Measurements from ENCODE around the gene CCDC12. TPM values are rescaled to one million over a fixed set of nuclear protein-coding genes. Genes with fewer than 3 reads are reported as not detected.
A peak's percentile ranks its signal among the peaks of the same experiment; 100 is the strongest.

CCDC12 gene
- total RNA-seq, 1 donor from 2014 or later, result 36.3 TPM

DNA sequence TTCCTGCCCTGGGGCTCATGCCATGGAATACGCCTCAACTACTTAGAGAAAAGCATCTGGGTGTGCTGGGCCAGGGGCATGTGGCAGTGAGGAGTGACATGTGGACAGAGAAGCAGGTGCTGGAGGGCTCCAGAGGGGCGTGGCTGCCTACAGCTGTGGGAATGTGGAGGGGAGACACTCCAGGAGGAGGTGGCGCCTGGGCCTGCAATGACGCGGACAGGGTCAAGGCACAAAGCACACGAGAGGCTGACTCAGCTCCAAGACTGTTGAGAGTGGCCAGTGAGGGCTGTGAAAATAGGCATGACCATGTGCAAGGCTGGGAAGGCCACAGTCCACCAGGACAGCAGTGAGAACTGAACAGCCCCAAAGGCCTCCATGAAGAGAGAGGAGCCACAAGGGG lies 50.5 kb downstream of the CCDC12 start:
- Mint-ChIP-seq H3K27ac (ENCODE audit: unreplicated experiment) (no peak overlapping the region), H3K27me3 (ENCODE audit: unreplicated experiment) (peaks cover 6% of the 10 kb centered on the region), H3K9me3 (ENCODE audit: unreplicated experiment) (no peaks in the 10 kb centered on the region), H3K4me3 (ENCODE audit: unreplicated experiment) (no peak overlapping the region), H3K36me3 (ENCODE audit: low read depth, unreplicated experiment) (peaks cover 25% of the 10 kb centered on the region), H3K4me1 (ENCODE audit: unreplicated experiment) (peaks cover 33% of the 10 kb centered on the region)
- no peak for DNase-seq (ENCODE audit: low spot score)
- TF ChIP-seq, protein P1, sequence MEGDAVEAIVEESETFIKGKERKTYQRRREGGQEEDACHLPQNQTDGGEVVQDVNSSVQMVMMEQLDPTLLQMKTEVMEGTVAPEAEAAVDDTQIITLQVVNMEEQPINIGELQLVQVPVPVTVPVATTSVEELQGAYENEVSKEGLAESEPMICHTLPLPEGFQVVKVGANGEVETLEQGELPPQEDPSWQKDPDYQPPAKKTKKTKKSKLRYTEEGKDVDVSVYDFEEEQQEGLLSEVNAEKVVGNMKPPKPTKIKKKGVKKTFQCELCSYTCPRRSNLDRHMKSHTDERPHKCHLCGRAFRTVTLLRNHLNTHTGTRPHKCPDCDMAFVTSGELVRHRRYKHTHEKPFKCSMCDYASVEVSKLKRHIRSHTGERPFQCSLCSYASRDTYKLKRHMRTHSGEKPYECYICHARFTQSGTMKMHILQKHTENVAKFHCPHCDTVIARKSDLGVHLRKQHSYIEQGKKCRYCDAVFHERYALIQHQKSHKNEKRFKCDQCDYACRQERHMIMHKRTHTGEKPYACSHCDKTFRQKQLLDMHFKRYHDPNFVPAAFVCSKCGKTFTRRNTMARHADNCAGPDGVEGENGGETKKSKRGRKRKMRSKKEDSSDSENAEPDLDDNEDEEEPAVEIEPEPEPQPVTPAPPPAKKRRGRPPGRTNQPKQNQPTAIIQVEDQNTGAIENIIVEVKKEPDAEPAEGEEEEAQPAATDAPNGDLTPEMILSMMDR (IDR thresholded peaks at IDR 0.05; ENCODE audit: unreplicated experiment), result no peak

DNA sequence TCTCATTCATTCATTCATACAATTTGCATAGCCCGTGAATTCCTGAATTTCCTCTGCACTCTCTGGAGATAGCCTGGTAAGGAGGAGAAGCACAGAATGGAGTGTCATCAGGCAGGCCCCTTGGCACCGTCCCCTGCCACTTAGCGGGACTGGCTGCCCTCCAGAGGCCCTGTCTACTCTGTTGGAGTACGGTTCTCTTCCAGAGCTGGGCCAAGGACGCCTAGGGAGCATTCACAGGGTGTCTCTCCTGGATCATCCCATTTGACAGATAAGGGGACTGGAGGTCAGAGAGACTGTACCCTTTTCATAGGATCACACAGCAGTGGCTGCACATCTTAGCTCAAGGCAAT lies 51.0 kb downstream of the CCDC12 start:
- Mint-ChIP-seq H3K4me3 (ENCODE audit: unreplicated experiment) (no peak overlapping the region), H3K27me3 (ENCODE audit: unreplicated experiment) (peaks cover 6% of the 10 kb centered on the region), H3K36me3 (ENCODE audit: low read depth, unreplicated experiment) (peaks cover 29% of the 10 kb centered on the region), H3K4me1 (ENCODE audit: unreplicated experiment) (peaks cover 28% of the 10 kb centered on the region), H3K9me3 (ENCODE audit: unreplicated experiment) (no peaks in the 10 kb centered on the region), H3K27ac (ENCODE audit: unreplicated experiment) (no peak overlapping the region)
- TF ChIP-seq, protein P1 (IDR thresholded peaks at IDR 0.05; ENCODE audit: unreplicated experiment), result no peak
- no peak for DNase-seq (ENCODE audit: low spot score)

DNA sequence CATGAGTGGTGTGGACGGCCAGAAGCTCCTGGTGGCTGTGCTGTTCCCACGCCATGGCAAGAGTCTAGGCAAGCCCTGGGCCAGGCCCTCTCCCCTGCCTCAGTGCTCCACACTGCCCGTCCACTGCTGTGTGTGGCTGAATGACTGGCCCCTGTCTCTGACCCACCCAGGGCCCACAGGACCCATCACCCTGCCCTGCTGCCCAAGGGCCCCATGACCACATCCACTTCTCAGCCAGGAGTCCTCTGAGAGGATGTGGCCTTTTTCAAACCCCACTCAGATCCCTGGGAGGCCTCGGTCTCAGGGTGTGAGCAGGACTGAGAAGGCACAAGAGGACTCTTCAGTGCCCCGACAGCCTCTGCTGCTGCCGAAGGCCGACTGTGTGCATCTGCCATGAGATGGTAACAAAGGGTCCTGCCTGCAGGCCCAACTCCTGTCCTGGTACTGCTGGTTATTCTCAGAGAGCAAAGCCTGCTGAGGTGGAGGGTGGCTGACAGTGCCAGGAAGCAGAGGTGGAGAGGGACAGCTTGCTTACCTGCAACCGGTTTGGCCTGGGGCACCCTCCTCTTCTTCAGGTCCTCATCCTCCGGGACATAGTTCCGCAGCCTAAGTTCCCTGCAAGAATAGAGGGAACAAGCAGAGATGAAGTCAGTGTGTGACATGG lies 51.5 kb downstream of the CCDC12 start:
- Mint-ChIP-seq H3K27me3 (ENCODE audit: unreplicated experiment) (peaks cover 6% of the 10 kb centered on the region), H3K27ac (ENCODE audit: unreplicated experiment) (no peak overlapping the region), H3K36me3 (ENCODE audit: low read depth, unreplicated experiment) (peaks cover 32% of the 10 kb centered on the region), H3K4me3 (ENCODE audit: unreplicated experiment) (no peak overlapping the region), H3K9me3 (ENCODE audit: unreplicated experiment) (no peaks in the 10 kb centered on the region), H3K4me1 (ENCODE audit: unreplicated experiment) (peaks cover 26% of the 10 kb centered on the region)
- TF ChIP-seq, protein P1 (IDR thresholded peaks at IDR 0.05; ENCODE audit: unreplicated experiment), result no peak
- no peak for DNase-seq (ENCODE audit: low spot score)

DNA sequence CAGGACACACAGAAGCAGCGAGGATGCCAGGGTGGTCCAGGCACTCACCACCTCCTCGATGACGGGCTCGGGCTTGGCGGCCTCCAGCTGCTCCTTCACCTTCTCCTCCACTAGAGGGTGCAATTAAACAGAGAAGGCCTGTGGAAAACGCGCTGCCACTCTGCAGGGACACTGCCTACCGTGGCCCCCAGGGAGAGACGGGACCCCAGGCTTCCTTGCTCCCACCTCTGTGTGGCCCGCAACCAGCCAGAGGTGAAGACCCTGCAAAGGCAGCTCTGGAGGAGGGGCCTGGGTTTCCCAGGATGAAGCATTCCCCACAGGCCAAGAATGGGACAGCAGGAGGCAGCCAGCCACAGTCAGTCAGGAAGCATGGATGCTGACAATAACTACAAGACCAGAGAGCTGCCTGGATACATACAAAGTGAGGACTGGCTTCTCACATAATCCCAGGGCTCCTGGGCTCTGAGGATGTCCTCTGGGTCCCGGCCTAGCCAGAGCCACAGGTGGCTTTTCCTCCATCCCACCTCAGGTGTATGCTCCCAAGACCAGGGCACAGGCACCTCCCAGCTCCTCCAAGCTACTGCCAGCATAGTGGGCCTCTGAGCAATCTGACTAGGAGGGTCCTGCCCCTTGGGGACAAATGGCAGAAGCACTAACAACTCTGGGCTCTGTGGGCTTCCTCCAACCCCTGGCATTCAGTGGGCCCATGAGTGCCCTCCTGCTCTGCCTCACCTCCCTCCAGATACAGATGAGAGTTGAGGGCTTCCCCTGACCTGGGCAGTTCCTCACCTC lies 52.8 kb downstream of the CCDC12 start:
- DNase-seq (ENCODE audit: low spot score), result peak; percentile 57
- H3K4me1 Mint-ChIP-seq (ENCODE audit: unreplicated experiment), result peaks cover 19% of the 10 kb centered on the region
- peaks cover 42% of the 10 kb centered on the region for H3K36me3 Mint-ChIP-seq (ENCODE audit: low read depth, unreplicated experiment)
- H3K4me3 Mint-ChIP-seq (ENCODE audit: unreplicated experiment), result no peak overlapping the region
- TF ChIP-seq, protein P1 (IDR thresholded peaks at IDR 0.05; ENCODE audit: unreplicated experiment), result peak; percentile 74
- peaks cover 6% of the 10 kb centered on the region for H3K27me3 Mint-ChIP-seq (ENCODE audit: unreplicated experiment)
- H3K9me3 Mint-ChIP-seq (ENCODE audit: unreplicated experiment), result no peaks in the 10 kb centered on the region
- H3K27ac Mint-ChIP-seq (ENCODE audit: unreplicated experiment), result no peak overlapping the region
